A549 treated with ZK216348 at 1 μM for 4 hours (cell line): ENCODE measurements around the gene ACP5. TPM values are rescaled to one million over a fixed set of nuclear protein-coding genes. Genes with fewer than 3 reads are reported as not detected.

ENCODE experiments used
- total RNA-seq: library from RNA; stranded (reverse); fragments of 200-300 nt; extraction: Qiagen RNA extraction; gene quantifications from 5 replicates; pipeline ENCODE4 v1.2.3, GENCODE V29; 2022; ENCODE audit warnings: low read depth

The ACP5 gene
- total RNA-seq, result 0.41 TPM in 1 of 5 replicates, not detected in the others

DNA sequence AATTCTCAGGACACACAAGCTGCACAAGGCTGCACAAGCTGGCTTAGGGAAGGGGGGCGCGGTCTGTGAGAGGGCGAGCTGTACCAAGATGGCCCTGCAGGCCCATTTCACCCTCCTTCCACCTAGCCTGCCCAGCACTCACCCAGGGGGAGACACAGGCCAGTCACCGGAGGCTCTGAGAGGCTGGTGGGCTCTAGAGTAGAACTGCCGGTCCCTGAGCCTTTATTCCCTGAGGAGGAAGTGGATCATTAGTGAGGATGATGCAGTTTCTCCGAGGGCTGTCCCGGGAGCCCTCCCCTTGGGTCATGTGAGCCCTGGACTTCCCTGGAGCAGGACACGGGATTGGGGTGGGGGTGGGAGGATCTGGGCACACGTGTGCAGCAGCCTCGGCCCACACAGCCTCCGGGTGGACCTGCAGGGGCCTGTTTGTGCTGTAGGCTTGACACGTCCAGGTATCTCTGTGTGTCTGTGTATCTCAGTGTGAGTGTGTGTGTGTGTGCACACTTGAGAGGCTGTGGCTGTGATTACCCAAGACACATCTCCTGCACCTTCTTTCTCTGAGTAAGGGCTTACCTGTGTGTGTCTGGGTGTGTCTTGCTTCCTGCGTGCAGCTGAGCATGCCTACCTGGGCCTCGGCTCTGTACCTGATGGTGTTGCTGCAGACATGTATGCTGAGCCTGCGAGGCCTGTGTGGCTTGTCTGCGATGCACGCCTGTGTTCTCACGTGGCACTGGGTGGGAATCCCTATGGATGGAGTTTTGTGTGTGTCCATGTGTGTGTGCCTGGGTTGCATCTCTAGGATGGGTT is at the start of gene ACP5:
Gene ACP5 (minus strand): TSS at position 195 of the 807 bp plus-strand sequence. CDS start 328 bp downstream, outside the sequence.

DNA sequence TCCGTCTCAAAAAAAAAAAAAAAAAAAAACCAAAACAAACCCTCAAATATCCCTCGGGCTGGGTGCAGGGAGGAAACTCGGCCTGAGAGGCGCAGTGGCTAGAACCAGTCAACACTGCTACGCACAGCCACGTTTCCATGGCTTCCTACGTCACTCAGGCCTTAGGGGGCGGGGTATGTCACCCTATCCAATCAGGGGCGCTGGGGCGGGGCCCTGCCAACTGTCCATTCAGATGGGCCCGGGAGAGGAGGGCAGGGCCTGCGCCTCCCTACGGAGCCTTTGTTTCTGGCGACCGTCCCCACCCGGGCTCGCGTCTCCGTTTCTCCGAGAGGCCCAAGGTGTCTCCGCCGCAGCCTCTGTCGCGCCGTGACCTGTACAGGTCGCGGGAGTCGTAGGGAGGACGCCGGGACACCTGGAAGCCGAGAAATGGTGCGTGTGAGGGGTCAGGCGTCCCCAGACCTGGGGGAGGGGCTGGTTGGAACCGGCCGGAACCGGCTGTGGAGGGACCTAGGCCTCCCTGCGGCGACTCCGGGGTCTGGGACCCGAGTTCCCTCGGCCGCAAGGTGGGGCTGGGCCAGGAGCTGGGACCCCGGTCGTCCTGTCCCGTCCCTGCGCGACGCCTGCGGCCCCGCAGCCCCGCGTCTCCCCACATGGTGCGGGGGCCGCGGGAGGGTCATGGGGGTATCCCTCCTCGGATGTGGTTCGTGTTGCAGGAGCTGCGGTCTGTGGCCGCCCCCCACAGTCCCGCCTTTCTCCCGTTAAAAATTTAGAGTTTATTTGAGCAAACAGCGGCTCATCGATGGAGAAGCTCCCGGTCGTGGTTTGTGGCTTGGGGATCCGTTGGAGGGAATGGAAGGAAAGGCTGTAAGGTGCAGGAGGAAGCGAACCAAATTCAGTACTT is 20.0 kb upstream of the ACP5 start, which contains the start of gene ZNF627:
Gene ZNF627 (plus strand): TSS at position 282 of the 901 bp plus-strand sequence. CDS start 145 bp downstream, at position 427.

DNA sequence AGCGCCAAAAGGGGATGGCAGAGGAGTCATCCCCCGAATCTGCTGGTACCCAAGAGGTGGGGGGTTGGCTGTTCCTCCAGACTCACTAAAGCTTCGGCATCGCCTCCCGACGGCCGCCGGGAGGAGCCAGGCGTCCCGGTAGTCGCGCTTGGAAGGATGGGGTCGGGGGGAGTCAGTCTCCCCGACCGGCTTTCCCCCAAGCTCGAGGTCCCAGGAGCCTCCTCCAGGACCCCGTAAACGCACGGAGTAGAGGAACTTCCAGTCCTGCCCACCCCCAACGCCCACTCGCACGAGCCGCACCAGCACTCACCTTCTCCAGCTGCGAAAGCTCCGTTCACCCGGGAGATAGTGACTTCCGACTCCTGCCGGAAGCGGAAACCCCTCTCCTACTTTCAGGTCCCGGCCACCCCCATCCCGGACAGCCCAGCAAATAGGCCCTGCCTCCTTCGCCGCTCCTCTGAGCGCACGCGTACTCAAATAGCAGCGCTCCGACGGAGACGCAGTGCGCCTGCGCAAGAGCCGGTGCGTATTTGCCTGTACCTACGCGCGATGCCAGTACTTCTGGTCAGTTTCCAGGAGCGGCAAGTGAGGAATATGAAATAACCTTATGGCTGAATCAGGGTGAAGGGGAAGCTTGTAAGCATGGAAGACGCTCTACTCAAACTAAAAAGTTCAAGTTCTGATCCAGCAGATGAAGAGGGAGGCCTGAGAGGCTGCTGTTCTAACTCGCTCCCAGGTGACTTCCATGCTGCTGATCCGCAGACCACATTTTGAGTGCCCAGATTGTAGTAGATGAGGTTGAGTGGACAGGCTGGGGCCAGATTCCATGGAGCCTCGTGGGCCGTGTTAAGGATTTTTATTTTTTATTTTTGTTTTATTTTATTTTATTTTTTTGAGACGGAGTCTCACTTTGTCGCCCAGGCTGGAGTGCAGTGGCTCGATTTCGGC is 18.3 kb downstream of the ACP5 start, which contains the start of gene ELOF1:
Gene ELOF1 (minus strand): TSS at position 350 of the 948 bp plus-strand sequence. CDS start 4,883 bp downstream, outside the sequence.

DNA sequence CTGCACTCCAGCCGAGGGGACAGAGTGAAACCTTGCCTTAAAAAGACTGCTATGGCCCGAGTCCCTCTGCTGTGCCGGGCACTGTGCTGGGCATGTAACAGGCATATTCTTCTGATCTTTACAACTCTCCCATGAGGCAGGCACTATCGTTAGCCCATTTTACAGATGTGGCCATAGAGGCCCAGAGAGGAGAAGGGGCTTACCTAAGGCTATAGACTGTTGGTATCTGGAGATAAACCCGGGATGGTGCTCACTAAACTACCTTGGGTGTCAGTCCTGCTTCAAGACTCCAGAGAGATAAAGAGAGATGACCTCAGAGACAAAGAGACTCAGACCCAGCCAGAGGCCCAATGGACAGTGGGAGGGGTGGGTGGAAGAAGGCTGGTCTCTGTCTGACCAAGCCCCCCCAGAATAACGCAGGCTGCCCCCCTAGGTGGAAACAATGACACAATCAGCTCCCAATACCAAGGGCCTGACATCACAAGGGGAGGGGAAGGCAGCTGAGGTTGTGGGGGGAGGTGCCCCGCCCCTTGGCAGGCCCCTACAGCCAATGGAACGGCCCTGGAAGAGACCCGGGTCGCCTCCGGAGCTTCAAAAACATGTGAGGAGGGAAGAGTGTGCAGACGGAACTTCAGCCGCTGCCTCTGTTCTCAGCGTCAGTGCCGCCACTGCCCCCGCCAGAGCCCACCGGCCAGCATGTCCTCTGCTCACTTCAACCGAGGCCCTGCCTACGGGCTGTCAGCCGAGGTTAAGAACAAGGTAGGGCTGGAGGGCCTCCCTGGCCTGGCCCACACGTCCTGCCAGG is 39.0 kb downstream of the ACP5 start, which contains the start of gene CNN1:
Gene CNN1 (plus strand): TSS at position 620 of the 805 bp plus-strand sequence. CDS start 77 bp downstream, at position 697.

DNA sequence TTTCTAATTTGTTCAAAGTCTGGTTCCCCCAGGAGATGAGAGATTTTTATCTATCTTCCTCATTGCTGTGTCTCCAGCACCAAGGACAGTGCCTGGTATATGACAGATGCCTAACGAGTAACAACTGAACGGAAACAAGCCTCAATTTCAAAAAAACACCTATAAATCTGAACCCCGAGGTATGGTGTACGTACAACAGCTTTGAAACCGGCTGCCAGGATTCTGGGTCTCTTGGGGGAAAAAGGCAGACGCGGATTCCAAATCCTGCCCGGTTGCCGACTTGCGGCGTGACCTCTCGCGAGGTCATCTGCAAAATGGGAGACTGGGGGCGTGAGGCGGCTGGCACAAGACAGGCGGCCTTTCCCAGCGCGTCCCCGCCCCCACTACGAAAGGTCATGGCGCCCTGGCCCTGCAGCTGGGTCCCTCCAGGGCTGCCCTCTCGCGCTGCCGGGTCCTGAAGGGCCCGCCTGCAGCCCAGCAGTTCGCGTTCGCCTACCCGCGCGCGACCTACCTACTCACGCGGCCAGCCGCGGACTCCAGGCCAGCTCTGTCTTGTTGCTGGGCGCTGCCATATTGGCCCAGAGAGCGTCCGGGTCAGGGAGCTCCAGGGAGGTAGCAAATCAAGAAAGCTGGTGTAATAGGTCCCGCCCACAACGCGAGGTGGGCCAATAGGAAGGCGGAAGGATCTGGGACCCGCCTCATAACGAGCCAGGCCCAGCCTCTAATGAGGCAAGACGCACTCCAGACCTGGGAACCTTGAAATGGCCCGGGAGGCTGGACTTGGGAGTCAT is 48.7 kb downstream of the ACP5 start, which contains the start of gene ECSIT:
Gene ECSIT (minus strand): TSS at position 584 of the 791 bp plus-strand sequence. CDS start 9,964 bp downstream, outside the sequence.

Other genes with a start within 250 kb of the ACP5 start
- 3.2 to 4.8 TPM (median 3.7 TPM) in 5 replicates for gene RAB3D, start 238.0 kb downstream of the ACP5 start, total RNA-seq
- gene TMEM205, start 231.4 kb downstream of the ACP5 start, total RNA-seq, result 85.8 to 127 TPM (median 117 TPM) in 5 replicates
- 2.5 to 5.1 TPM (median 4.9 TPM) in 5 replicates for gene CCDC159, start 231.1 kb downstream of the ACP5 start, total RNA-seq
- gene PLPPR2, start 222.2 kb downstream of the ACP5 start, total RNA-seq, result 5.8 to 10.6 TPM (median 9.4 TPM) in 5 replicates
- gene SWSAP1, start 203.0 kb downstream of the ACP5 start, total RNA-seq, result 1.1 to 2.5 TPM (median 2.1 TPM) in 5 replicates
- gene EPOR, start 193.3 kb downstream of the ACP5 start, total RNA-seq, result 2.7 to 6.1 TPM (median 4.9 TPM) in 5 replicates
- 1.7 to 2.7 TPM (median 2.2 TPM) in 5 replicates for gene RGL3, start 158.3 kb downstream of the ACP5 start, total RNA-seq
- 1.1 to 2.1 TPM (median 1.3 TPM) in 5 replicates for gene ODAD3, start 142.5 kb downstream of the ACP5 start, total RNA-seq
- gene PRKCSH, start 142.0 kb downstream of the ACP5 start, total RNA-seq, result 216 to 282 TPM (median 266 TPM) in 5 replicates
- gene ELAVL3, start 96.6 kb downstream of the ACP5 start, total RNA-seq, result 0.05 to 0.19 TPM (median 0.13 TPM) in 3 of 5 replicates, not detected in the others
- gene ZNF653, start 71.8 kb downstream of the ACP5 start, total RNA-seq, result 2.8 to 4.9 TPM (median 4.0 TPM) in 5 replicates
- gene ECSIT, start 48.5 kb downstream of the ACP5 start, total RNA-seq, result 22.5 to 35.8 TPM (median 34.6 TPM) in 5 replicates
- gene CNN1, start 38.8 kb downstream of the ACP5 start, total RNA-seq, result 0.17 to 0.68 TPM (median 0.42 TPM) in 5 replicates
- 84.5 to 121 TPM (median 104 TPM) in 5 replicates for gene ELOF1, start 18.4 kb downstream of the ACP5 start, total RNA-seq
- gene ZNF627, start 19.8 kb upstream of the ACP5 start, total RNA-seq, result 3.4 to 5.5 TPM (median 3.6 TPM) in 5 replicates
- gene ZNF823, start 161.3 kb upstream of the ACP5 start, total RNA-seq, result 2.1 to 3.4 TPM (median 2.6 TPM) in 5 replicates
- gene ZNF441, start 189.4 kb upstream of the ACP5 start, total RNA-seq, result 0.05 TPM in 1 of 5 replicates, not detected in the others
- gene ZNF491, start 220.9 kb upstream of the ACP5 start, total RNA-seq, result not detected in 5 replicates
- 0.06 to 0.13 TPM in 2 of 5 replicates, not detected in the others for gene ZNF440, start 236.6 kb upstream of the ACP5 start, total RNA-seq